Vagina (tissue), 2 donors: ENCODE measurements around the gene BRINP3. TPM values are rescaled to one million over a fixed set of nuclear protein-coding genes. Genes with fewer than 3 reads are reported as not detected.

ENCODE experiments used
- DNase-seq, 2 donors: peaks; one replicate each; pipeline ENCODE4 v3.0.0-alpha.2; 2017; ENCODE audit errors: extremely low spot score in 2 of 2
- H3K27ac ChIP-seq: fragments of 200-600 bp; sonication (generic); one replicate; pipeline ENCODE4 v1.5.1; 2019
- H3K27me3 ChIP-seq: fragments of 200-600 bp; sonication (generic); one replicate; pipeline ENCODE4 v1.5.1; 2019
- H3K36me3 ChIP-seq, 2 donors: fragments of 200-600 bp; sonication (generic); one replicate each; pipeline ENCODE4 v1.5.1; 2017 to 2019
- H3K4me1 ChIP-seq: fragments of 200-600 bp; sonication (generic); one replicate; pipeline ENCODE4 v1.5.1; 2019
- H3K4me3 ChIP-seq, 2 donors: fragments of 200-600 bp; sonication (generic); 1 replicate in 1 of 2; 2 replicates in 1 of 2; pipeline ENCODE4 v1.5.1; 2016 to 2019
- H3K9me3 ChIP-seq: fragments of 200-600 bp; sonication (generic); one replicate; pipeline ENCODE4 v1.5.1; 2019
- CTCF ChIP-seq, 3 experiments: fragments of 450-650 bp in 2 of 3; fragments of 200-600 bp in 1 of 3; sonication (generic) in 1 of 3; IDR thresholded peaks; one replicate each; pipeline ENCODE4 v1.5.1; 2017 to 2019; ENCODE audit warnings: antibody characterized with exemption in 3 of 3, mild to moderate bottlenecking in 2 of 3, moderate library complexity in 2 of 3
- POLR2A ChIP-seq, 2 donors: fragments of 450-650 bp; IDR thresholded peaks; one replicate each; pipeline ENCODE4 v1.6.1; 2017; ENCODE audit warnings: antibody characterized with exemption in 2 of 2, mild to moderate bottlenecking in 2 of 2, moderate library complexity in 2 of 2
- POLR2AphosphoS5 ChIP-seq, 2 donors: sonication (generic); formaldehyde crosslinking; IDR thresholded peaks; one replicate each; pipeline ENCODE4 v1.9.0; 2017; ENCODE audit warnings: antibody characterized with exemption in 2 of 2, mild to moderate bottlenecking in 2 of 2, low read depth in 1 of 2; ENCODE audit not compliant: insufficient read depth in 1 of 2
- intact Hi-C: fragments of 100-400 bp; cut with DNase I; formaldehyde crosslinking; loops from one replicate; pipeline ENCODE4 v1.15.1; 2023
- total RNA-seq: library from RNA; depleted of rRNA; stranded (reverse); fragments of >200 nt; gene quantifications from one replicate; pipeline ENCODE4 v1.2.3, GENCODE V29; 2016

Gene BRINP3
- total RNA-seq, 1 donor from 2014 or later, result not detected

GRCh38 chr1:190377294-190377693 is 100.4 kb downstream of the BRINP3 start:
- no peak overlapping the region for H3K4me3 ChIP-seq
- no peaks in the 10 kb centered on the region for H3K9me3 ChIP-seq
- DNase-seq, result no peak
- no peaks in the 10 kb centered on the region for H3K4me1 ChIP-seq
- H3K27me3 ChIP-seq, result no peaks in the 10 kb centered on the region
- no peak overlapping the region for H3K27ac ChIP-seq
- intact Hi-C loops, result no loop called here
- no peaks in the 10 kb centered on the region for H3K36me3 ChIP-seq
- TF ChIP-seq CTCF (IDR thresholded peaks at IDR 0.05) (no peak), POLR2A (IDR thresholded peaks at IDR 0.05) (no peak), POLR2AphosphoS5 (IDR thresholded peaks at IDR 0.05; ENCODE audit: insufficient read depth in 1 of 2, low read depth in 1 of 2) (no peak)

GRCh38 chr1:190376044-190376443 is 101.6 kb downstream of the BRINP3 start:
- TF ChIP-seq CTCF (IDR thresholded peaks at IDR 0.05), result no peak
- no peak for TF ChIP-seq POLR2A (IDR thresholded peaks at IDR 0.05)
- TF ChIP-seq POLR2AphosphoS5 (IDR thresholded peaks at IDR 0.05; ENCODE audit: insufficient read depth in 1 of 2, low read depth in 1 of 2), result no peak
- H3K27me3 ChIP-seq, result no peaks in the 10 kb centered on the region
- no peaks in the 10 kb centered on the region for H3K4me1 ChIP-seq
- intact Hi-C loops, result no loop called here
- no peak overlapping the region for H3K27ac ChIP-seq
- H3K36me3 ChIP-seq, result no peaks in the 10 kb centered on the region
- H3K4me3 ChIP-seq, result no peak overlapping the region
- no peak for DNase-seq
- no peaks in the 10 kb centered on the region for H3K9me3 ChIP-seq

GRCh38 chr1:190373705-190374336 is 103.8 kb downstream of the BRINP3 start:
- Histone ChIP-seq H3K4me1 (no peaks in the 10 kb centered on the region), H3K4me3 (no peak overlapping the region), H3K36me3 (no peaks in the 10 kb centered on the region), H3K9me3 (no peaks in the 10 kb centered on the region), H3K27ac (no peak overlapping the region), H3K27me3 (no peaks in the 10 kb centered on the region)
- no peak for TF ChIP-seq POLR2AphosphoS5 (IDR thresholded peaks at IDR 0.05; ENCODE audit: insufficient read depth in 1 of 2, low read depth in 1 of 2)
- TF ChIP-seq POLR2A (IDR thresholded peaks at IDR 0.05), result no peak
- no peak for TF ChIP-seq CTCF (IDR thresholded peaks at IDR 0.05)
- intact Hi-C loops, result no loop called here
- no peak for DNase-seq

- no peak overlapping the region for H3K4me3 ChIP-seq
- no peaks in the 10 kb centered on the region for H3K36me3 ChIP-seq
- H3K4me1 ChIP-seq, result no peaks in the 10 kb centered on the region
- no peaks in the 10 kb centered on the region for H3K9me3 ChIP-seq
- DNase-seq, result no peak
- H3K27ac ChIP-seq, result no peak overlapping the region
- intact Hi-C loops, result no loop called here
- H3K27me3 ChIP-seq, result no peaks in the 10 kb centered on the region
- TF ChIP-seq CTCF (IDR thresholded peaks at IDR 0.05) (no peak), POLR2AphosphoS5 (IDR thresholded peaks at IDR 0.05; ENCODE audit: insufficient read depth in 1 of 2, low read depth in 1 of 2) (no peak), POLR2A (IDR thresholded peaks at IDR 0.05) (no peak)
Measured at GRCh38 chr1:190367200-190367599, 110.5 kb downstream of the BRINP3 start.

GRCh38 chr1:190365283-190365682 is 112.4 kb downstream of the BRINP3 start:
- Histone ChIP-seq H3K36me3 (no peaks in the 10 kb centered on the region), H3K27ac (no peak overlapping the region), H3K4me3 (no peak overlapping the region), H3K4me1 (no peaks in the 10 kb centered on the region), H3K27me3 (no peaks in the 10 kb centered on the region), H3K9me3 (no peaks in the 10 kb centered on the region)
- TF ChIP-seq POLR2A (IDR thresholded peaks at IDR 0.05) (no peak), POLR2AphosphoS5 (IDR thresholded peaks at IDR 0.05; ENCODE audit: insufficient read depth in 1 of 2, low read depth in 1 of 2) (no peak), CTCF (IDR thresholded peaks at IDR 0.05) (no peak)
- DNase-seq, result no peak
- intact Hi-C loops, result no loop called here
